B cell (primary cell): ENCODE data around the gene SMARCD3. TPM values are rescaled to one million over a fixed set of nuclear protein-coding genes. Genes with fewer than 3 reads are reported as not detected.

Experiments
- ATAC-seq: fragments of 200-7000 bp; cut with Tn5 transposase; one replicate; pipeline ENCODE4 v1.10.0; 2021; ENCODE audit warnings: low read depth, mild to moderate bottlenecking, moderate number of reproducible peaks, moderate library complexity
- CTCF ChIA-PET: fragments of 350-600 bp; sonication (Branson Sonifier 250); formaldehyde crosslinking; loops from one replicate; lab custom pipeline; 2021; ENCODE audit warnings: antibody characterized with exemption, inconsistent platforms; lab: Charles Lee
- POLR2A ChIA-PET: fragments of 350-600 bp; sonication (Branson Sonifier 250); formaldehyde crosslinking; loops from one replicate; lab custom pipeline; 2021; ENCODE audit warnings: antibody characterized with exemption; lab: Charles Lee
- DNase-seq: peaks from one replicate; pipeline ENCODE4 v3.0.0; 2013
- H2AFZ ChIP-seq: 2 replicates; pipeline ENCODE4 v1.6.1; 2012; ENCODE audit warnings: mild to moderate bottlenecking, low read depth, low read length; ENCODE audit not compliant: insufficient read depth, poor library complexity, severe bottlenecking
- H3K27ac ChIP-seq, 2 donors: 1 replicate in 1 of 2; 2 replicates in 1 of 2; pipeline ENCODE4 v1.5.1; 2012 to 2013; ENCODE audit warnings: low read length in 2 of 2, mild to moderate bottlenecking in 2 of 2, moderate library complexity in 1 of 2
- H3K27me3 ChIP-seq, 4 experiments: fragments of 200-600 bp in 1 of 4; sonication (generic) in 1 of 4; replicated peaks in 1 of 4; 1 replicate in 2 of 4; 2 replicates in 2 of 4; pipeline versions ENCODE4 v1.6.1 to v1.7.0; 2013 to 2016; ENCODE audit warnings: low read length in 3 of 4, mild to moderate bottlenecking in 2 of 4, mixed read lengths in 1 of 4, moderate library complexity in 1 of 4; ENCODE audit not compliant: insufficient read depth in 4 of 4, control insufficient read depth in 3 of 4; ENCODE audit errors: control extremely low read depth in 1 of 4
- H3K36me3 ChIP-seq, 2 experiments: replicated peaks in 1 of 2; 1 replicate in 1 of 2; 2 replicates in 1 of 2; pipeline versions ENCODE4 v1.6.1 to v1.7.1; 2013; ENCODE audit warnings: low read length in 1 of 2; ENCODE audit not compliant: insufficient read depth in 2 of 2, control insufficient read depth in 1 of 2; ENCODE audit errors: control extremely low read depth in 1 of 2, extremely low read depth in 1 of 2
- H3K4me1 ChIP-seq, 2 donors: fragments of 200-600 bp in 1 of 2; sonication (generic) in 1 of 2; 1 replicate in 1 of 2; 2 replicates in 1 of 2; pipeline versions ENCODE4 v1.5.1 to v1.6.1; 2013 to 2017; ENCODE audit warnings: low read length in 2 of 2; ENCODE audit not compliant: control insufficient read depth in 2 of 2, insufficient read depth in 2 of 2
- H3K4me2 ChIP-seq: replicated peaks from 2 replicates; pipeline ENCODE3; 2012; ENCODE audit warnings: mild to moderate bottlenecking, low read depth, low read length; ENCODE audit not compliant: poor library complexity, severe bottlenecking
- H3K4me3 ChIP-seq, 5 experiments: fragments of 200-600 bp in 1 of 5; sonication (generic) in 1 of 5; 1 replicate in 3 of 5; 2 replicates in 2 of 5; pipeline versions ENCODE4 v1.5.1 to v1.7.0; 2011 to 2016; ENCODE audit warnings: low read length in 4 of 5, mild to moderate bottlenecking in 4 of 5, low read depth in 2 of 5, control low read depth in 1 of 5, moderate library complexity in 1 of 5; ENCODE audit not compliant: insufficient read depth in 1 of 5; ENCODE audit errors: control extremely low read depth in 1 of 5, extremely low read depth in 1 of 5
- H3K79me2 ChIP-seq: fragments of 200-600 bp; sonication (generic); one replicate; pipeline ENCODE4 v1.6.0; 2016; ENCODE audit warnings: low read length; ENCODE audit not compliant: control insufficient read depth, insufficient read depth
- H3K9ac ChIP-seq: fragments of 200-600 bp; sonication (generic); 2 replicates; pipeline ENCODE4 v1.6.1; 2017; ENCODE audit warnings: mild to moderate bottlenecking, low read length, moderate library complexity
- H3K9me3 ChIP-seq, 3 donors: one replicate each; pipeline versions ENCODE4 v1.6.1 to v1.7.1; 2013; ENCODE audit warnings: low read length in 2 of 3; ENCODE audit not compliant: control insufficient read depth in 2 of 3, insufficient read depth in 1 of 3; ENCODE audit errors: control extremely low read depth in 1 of 3
- H4K20me1 ChIP-seq: 2 replicates; pipeline ENCODE4 v1.6.0; 2012; ENCODE audit warnings: mild to moderate bottlenecking, low read length; ENCODE audit not compliant: insufficient read depth, control insufficient read depth, poor library complexity, severe bottlenecking
- H3K27ac Mint-ChIP-seq: one replicate; pipeline ENCODE4 v1.8.0; 2021; ENCODE audit warnings: mixed read lengths
- H3K27me3 Mint-ChIP-seq: one replicate; pipeline ENCODE4 v1.8.0; 2021; ENCODE audit warnings: mixed read lengths
- H3K4me1 Mint-ChIP-seq: one replicate; pipeline ENCODE4 v1.8.0; 2021; ENCODE audit warnings: mixed read lengths
- H3K4me3 Mint-ChIP-seq: one replicate; pipeline ENCODE4 v1.8.0; 2021; ENCODE audit warnings: mixed read lengths
- H3K9me3 Mint-ChIP-seq: one replicate; pipeline ENCODE4 v1.8.0; 2022; ENCODE audit warnings: mixed read lengths; ENCODE audit not compliant: insufficient read depth
- CTCF ChIP-seq: fragments of 200-600 bp; IDR thresholded peaks from one replicate; pipeline ENCODE4 v1.8.0; 2022; ENCODE audit warnings: antibody characterized with exemption, mild to moderate bottlenecking
- EZH2 ChIP-seq: IDR thresholded peaks from 2 replicates; pipeline ENCODE4 v1.6.1; 2012; ENCODE audit warnings: borderline replicate concordance, low read depth, mild to moderate bottlenecking, moderate library complexity, low read length; ENCODE audit not compliant: insufficient read depth, poor library complexity, severe bottlenecking
- WGBS: methylation state at CpG from one replicate; pipeline ENCODE4 v1.1.5; 2013; ENCODE audit warnings: missing lambda C conversion rate; ENCODE audit not compliant: insufficient coverage; 5-methylcytosine and 5-hydroxymethylcytosine counted together
- intact Hi-C: fragments of 100-400 bp; cut with micrococcal nuclease; formaldehyde crosslinking; loops from one replicate; pipeline ENCODE4 v1.10.0; 2022
- polyA plus RNA-seq: library from polyadenylated mRNA; depleted of rRNA; stranded (reverse); fragments of >200 nt; gene quantifications from 2 replicates; pipeline ENCODE4 v1.2.3, GENCODE V29; 2012
- total RNA-seq, 2 donors: library from RNA; stranded (reverse); fragments of 120-200 nt in 1 of 2; gene quantifications; 1 replicate in 1 of 2; 2 replicates in 1 of 2; pipeline versions ENCODE4 v1.2.3 to v1.2.4, GENCODE V29; 2013 to 2022

The SMARCD3 gene
- total and polyA plus RNA-seq, 2 donors (not counting 1 experiment from before 2014, with no cell fraction given) = 1.0 TPM; not detected in 1

- peaks cover 0 to 19% (median 0%) of the 10 kb centered on the region in 3 donors for H3K9me3 ChIP-seq
- peaks cover 5% of the 10 kb centered on the region for H4K20me1 ChIP-seq
- H3K4me3 ChIP-seq = peak overlapping the region in 4 of 5 experiments; percentile 35 to 55 (median 52)
- H3K27ac ChIP-seq = no peak overlapping the region
- no peaks in the 10 kb centered on the region for H3K36me3 ChIP-seq
- peaks cover 41 to 50% of the 10 kb centered on the region in 2 donors for H3K4me1 ChIP-seq
- Mint-ChIP-seq H3K9me3 (no peaks in the 10 kb centered on the region), H3K27me3 (peaks cover 18% of the 10 kb centered on the region), H3K4me1 (peaks cover 50% of the 10 kb centered on the region), H3K4me3 (peak overlapping the region; percentile 86), H3K27ac (no peak overlapping the region)
- TF ChIP-seq CTCF (peak; percentile 91), EZH2 (no peak)
- ChIA-PET POLR2A (no interaction called here), CTCF (interaction anchor here (0.8 to 4.2 kb wide), 5 partner anchors 9 to 123 kb away, joined by 3 to 34 read pairs (median 5); partner anchors contain the start of gene ABCF2)
- peak overlapping the region; percentile 79 for H2AFZ ChIP-seq
- H3K79me2 ChIP-seq = no peaks in the 10 kb centered on the region
- peaks cover 0 to 52% (median 18%) of the 10 kb centered on the region in 4 experiments for H3K27me3 ChIP-seq
- intact Hi-C loops = loop anchor here (1.0 to 5.0 kb wide), 4 partner anchors 13 to 387 kb away; partner anchors contain the start of genes CHPF2 and NUB1
- peak overlapping the region; percentile 62 for H3K9ac ChIP-seq
- ATAC-seq (peak; percentile 73), DNase-seq (peak; percentile 81)
- peak overlapping the region; percentile 99 for H3K4me2 ChIP-seq
- 5% methylated on average over 56 of the region's 60 CpGs for WGBS
These were observed 3.0 kb downstream of the SMARCD3 start for GRCh38 chr7:151245360-151246101.
